K562 (cell line): Measurements from ENCODE around the gene PTPRO. TPM values are rescaled to one million over a fixed set of nuclear protein-coding genes. Genes with fewer than 3 reads are reported as not detected.

ENCODE experiments used
- ATAC-seq: fragments of 200-7000 bp; cut with Tn5 transposase; 3 replicates; pipeline ENCODE4 v1.9.1; 2020; ENCODE audit warnings: moderate library complexity
- BruUV-seq: library from RNA; stranded (reverse); fragments of 400-500 nt; replicated peaks from 2 replicates; lab custom pipeline; 2021; lab: Mats Ljungman, UMichigan
- CTCF ChIA-PET: fragments of 300-600 bp; formaldehyde crosslinking; extraction: SDS; loops from one replicate; lab custom pipeline; 2021; ENCODE audit warnings: low intra/inter-chr PET ratio; lab: Yijun Ruan, JAX
- POLR2A ChIA-PET: fragments of 300-600, 350-650 bp; sonication (Branson Sonifier 250); formaldehyde crosslinking; extraction: SDS; loops from one replicate; lab custom pipeline; 2021; ENCODE audit warnings: antibody characterized with exemption, inconsistent platforms; lab: Yijun Ruan, JAX
- DNase-seq, 4 experiments: peaks; one replicate each; pipeline versions ENCODE4 v3.0.0 to v3.0.0-alpha.2; 2011 to 2018; ENCODE audit warnings: low spot score in 3 of 4, mixed read lengths in 3 of 4; ENCODE audit errors: extremely low read depth in 1 of 4
- FAIRE-seq: peaks from 2 replicates; lab custom pipeline; 2011; peaks lifted over from hg19 to GRCh38; lab: Jason Lieb, UNC
- H2AFZ ChIP-seq: 2 replicates; pipeline ENCODE4 v1.6.0; 2011; ENCODE audit warnings: low read depth, low read length, control low read depth, inconsistent platforms
- H3K27ac ChIP-seq: fragments of 200-600 bp; 3 replicates; pipeline ENCODE4 v1.8.0; 2011; ENCODE audit warnings: low read depth, mild to moderate bottlenecking, control low read depth, inconsistent platforms, low read length, moderate library complexity, mixed read lengths; ENCODE audit errors: extremely low read depth
- H3K27me3 ChIP-seq, 2 experiments: fragments of 300-600 bp in 1 of 2; 2 replicates in 1 of 2; 3 replicates in 1 of 2; pipeline versions ENCODE4 v1.6.0 to v1.8.0; 2011; ENCODE audit warnings: inconsistent platforms in 2 of 2, low read length in 2 of 2, mild to moderate bottlenecking in 1 of 2, mixed read lengths in 1 of 2, moderate library complexity in 1 of 2; ENCODE audit not compliant: control insufficient read depth in 2 of 2, insufficient read depth in 2 of 2
- H3K36me3 ChIP-seq: fragments of 300-600 bp; 3 replicates; pipeline ENCODE4 v1.8.0; 2011; ENCODE audit warnings: mild to moderate bottlenecking, low read length, inconsistent platforms; ENCODE audit not compliant: control insufficient read depth, insufficient read depth
- H3K4me1 ChIP-seq, 2 experiments: fragments of 200-600 bp in 1 of 2; replicated peaks in 1 of 2; 2 replicates in 1 of 2; 3 replicates in 1 of 2; pipeline versions ENCODE4 v1.5.1 to v1.8.0; 2011; ENCODE audit warnings: inconsistent platforms in 2 of 2, low read length in 2 of 2, mild to moderate bottlenecking in 1 of 2, mixed read lengths in 1 of 2, moderate library complexity in 1 of 2; ENCODE audit not compliant: control insufficient read depth in 2 of 2, insufficient read depth in 2 of 2
- H3K4me2 ChIP-seq: 2 replicates; pipeline ENCODE4 v1.6.1; 2011; ENCODE audit warnings: low read length, control low read depth, inconsistent platforms, mixed read lengths; ENCODE audit not compliant: insufficient read depth
- H3K4me3 ChIP-seq: fragments of 200-600 bp; sonication (generic), shearing (Covaris generic); 2 replicates; pipeline ENCODE4 v1.5.1; 2016; ENCODE audit warnings: control low read depth, inconsistent platforms
- H3K79me2 ChIP-seq: fragments of 200-600 bp; 3 replicates; pipeline ENCODE4 v1.8.0; 2011; ENCODE audit warnings: low read length, inconsistent platforms; ENCODE audit not compliant: control insufficient read depth, insufficient read depth
- H3K9ac ChIP-seq, 2 experiments: 2 replicates each; pipeline versions ENCODE4 v1.6.0 to v1.6.1; 2011; ENCODE audit warnings: low read depth in 2 of 2, low read length in 2 of 2, control low read depth in 1 of 2, inconsistent platforms in 1 of 2, mild to moderate bottlenecking in 1 of 2, mixed read lengths in 1 of 2; ENCODE audit not compliant: insufficient read depth in 1 of 2
- H3K9me1 ChIP-seq: one replicate; pipeline ENCODE4 v1.6.0; 2011; ENCODE audit warnings: inconsistent platforms, mild to moderate bottlenecking, low read length, moderate library complexity; ENCODE audit not compliant: control insufficient read depth, insufficient read depth
- H3K9me3 ChIP-seq: replicated peaks from 2 replicates; pipeline ENCODE4 v1.5.1; 2011; ENCODE audit warnings: low read depth, low read length, inconsistent platforms; ENCODE audit not compliant: control insufficient read depth, insufficient read depth
- H4K20me1 ChIP-seq: replicated peaks from 2 replicates; pipeline ENCODE4 v1.6.1; 2011; ENCODE audit warnings: low read length, inconsistent platforms, mixed read lengths; ENCODE audit not compliant: control insufficient read depth, insufficient read depth
- CBFA2T2 ChIP-seq: fragments of 450-650 bp; conservative IDR thresholded peaks from 2 replicates; pipeline ENCODE4 v1.6.1; 2017; ENCODE audit warnings: mild to moderate bottlenecking
- CBX3 ChIP-seq, 2 experiments: IDR thresholded peaks; 1 replicate in 1 of 2; 2 replicates in 1 of 2; pipeline ENCODE4 v1.6.1; 2012; ENCODE audit warnings: inconsistent platforms in 2 of 2, low read length in 2 of 2, borderline replicate concordance in 1 of 2, control low read depth in 1 of 2
- E2F3 ChIP-seq: fragments of 250-450 bp; sonication (Bioruptor Pico); IDR thresholded peaks from 2 replicates; pipeline ENCODE4 v1.4.0; 2020; ENCODE audit warnings: mild to moderate bottlenecking
- ETV5 ChIP-seq: sonication (generic); formaldehyde crosslinking; IDR thresholded peaks from 2 replicates; pipeline ENCODE4 v1.4.0; 2020; ENCODE audit warnings: low read depth, mild to moderate bottlenecking, missing genetic modification reagents
- EZH2 ChIP-seq: IDR thresholded peaks from 2 replicates; pipeline ENCODE4 v1.6.1; 2012; ENCODE audit warnings: low read depth, mild to moderate bottlenecking, inconsistent platforms, low read length, borderline replicate concordance
- GTF2A2 ChIP-seq: IDR thresholded peaks from 2 replicates; pipeline ENCODE4 v1.6.1; 2016; ENCODE audit warnings: mild to moderate bottlenecking, missing genetic modification characterization, missing compliant biosample characterization
- HNRNPH1 ChIP-seq: fragments of 200-400 bp; formaldehyde crosslinking; optimal IDR thresholded peaks from 2 replicates; pipeline ENCODE3; 2017; ENCODE audit warnings: low read depth, mild to moderate bottlenecking, low read length, moderate library complexity
- PTRF ChIP-seq: fragments of 450-650 bp; IDR thresholded peaks from 2 replicates; pipeline ENCODE4 v1.6.1; 2016; ENCODE audit warnings: mild to moderate bottlenecking, missing genetic modification characterization, missing compliant biosample characterization
- SUPT5H ChIP-seq: fragments of 450-650 bp; IDR thresholded peaks from 2 replicates; pipeline ENCODE4 v1.6.1; 2016
- ZNF174 ChIP-seq: fragments of 250-450 bp; sonication (Bioruptor Pico); IDR thresholded peaks from 2 replicates; pipeline ENCODE4 v1.4.0; 2020; ENCODE audit warnings: mild to moderate bottlenecking
- WGBS: fragments of 100-300 bp; shearing (Covaris generic); methylation state at CpG from one replicate; pipeline ENCODE4 v1.1.6; 2016; ENCODE audit warnings: low coverage, mixed read lengths; ENCODE audit not compliant: insufficient coverage; ENCODE audit errors: missing lambda C conversion rate; 5-methylcytosine and 5-hydroxymethylcytosine counted together
- in situ Hi-C: fragments of 300-500 bp; cut with MboI; formaldehyde crosslinking; loops from 4 replicates; pipeline ENCODE4 v1.15.0; 2018; ENCODE audit warnings: inconsistent platforms, mixed read lengths
- intact Hi-C: fragments of 100-400 bp; cut with micrococcal nuclease; formaldehyde crosslinking; loops from 2 replicates; pipeline ENCODE4 v1.14.2; 2022
- polyA plus RNA-seq, 8 experiments: library from polyadenylated mRNA; depleted of rRNA in 4 of 8; stranded (reverse) in 5 of 8; unstranded in 3 of 8; fragments of >200 nt; fragmentation: Nextera tagmentation in 2 of 8; fragmentation: Illumina TruSeq in 1 of 8; extraction: Ambion mirVana in 2 of 8; extraction: Trizol in 1 of 8; gene quantifications; 2 replicates each; pipeline versions ENCODE4 v1.2.1 to v1.2.3, GENCODE V29; 2011 to 2014; ENCODE audit warnings: inconsistent platforms in 1 of 8, missing spikeins in 1 of 8
- total RNA-seq, 7 experiments: library from RNA; depleted of rRNA in 6 of 7; stranded (reverse); fragments of >200 nt in 6 of 7; fragmentation: Illumina TruSeq in 2 of 7; extraction: Trizol in 2 of 7; gene quantifications; 2 replicates each; pipeline versions ENCODE4 v1.2.1 to v1.2.3, GENCODE V29; 2011 to 2021; ENCODE audit warnings: low replicate concordance in 1 of 7
- TF ChIP-seq, protein P1 (sequence below), 3 experiments: fragments of 200-800 bp in 1 of 3; sonication (Bioruptor generic) in 1 of 3; sonication (generic) in 1 of 3; formaldehyde crosslinking in 1 of 3; IDR thresholded peaks; 2 replicates each; pipeline versions ENCODE4 v1.6.1 to v1.8.0; 2016 to 2022; ENCODE audit warnings: mild to moderate bottlenecking in 2 of 3, missing compliant biosample characterization in 2 of 3, missing genetic modification characterization in 2 of 3, missing genetic modification reagents in 1 of 3

Gene PTPRO
- total and polyA plus RNA-seq, 9 of the 15 experiments (the other 6 are each of a cell fraction or from before 2014, with no cell fraction given) = 0.22 TPM; not detected in 8

DNA sequence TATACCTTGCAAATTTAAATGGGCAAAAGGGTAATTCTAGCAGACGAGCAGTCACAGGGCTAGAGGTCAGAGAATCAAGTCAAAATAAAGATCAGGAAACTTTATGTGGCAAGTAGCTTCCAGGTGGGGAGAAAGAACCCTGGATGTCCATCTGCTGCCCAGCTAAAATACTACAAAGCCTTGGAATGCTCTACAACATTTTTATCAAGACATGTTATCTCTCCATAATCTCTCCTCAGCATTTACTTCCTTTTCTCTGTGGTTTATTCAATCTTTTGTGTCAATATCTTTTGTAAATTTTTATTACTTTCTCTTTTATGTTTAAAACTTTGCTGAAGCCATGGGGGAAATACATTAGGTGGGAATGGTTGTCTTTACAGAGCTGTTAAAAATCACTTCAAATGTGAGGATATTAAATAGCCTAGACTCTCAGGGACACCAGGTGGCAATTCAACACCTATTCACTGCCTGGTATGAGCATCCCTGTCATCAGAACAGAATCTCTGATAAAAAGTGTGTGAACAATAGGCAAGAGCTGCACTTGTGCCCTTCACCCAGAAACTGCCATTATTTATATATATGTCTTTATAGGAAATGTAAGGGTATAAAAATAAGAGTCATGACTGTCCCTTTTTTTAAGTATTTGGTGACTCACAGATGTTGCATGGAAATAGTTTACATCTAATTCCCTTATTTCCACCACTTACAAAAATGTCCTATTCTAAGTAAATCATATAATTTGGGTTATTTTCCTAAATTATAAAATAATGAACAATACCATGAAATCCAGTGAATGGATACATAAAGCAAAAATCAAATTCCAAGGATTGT is 314.0 kb downstream of the PTPRO start:
- Histone ChIP-seq H3K27me3 (no peaks in the 10 kb centered on the region), H3K4me2 (no peak overlapping the region), H3K79me2 (no peaks in the 10 kb centered on the region), H3K27ac (no peak overlapping the region), H3K9me1 (no peaks in the 10 kb centered on the region), H3K4me1 (no peaks in the 10 kb centered on the region), H3K9ac (no peak overlapping the region), H3K4me3 (no peak overlapping the region), H3K36me3 (no peaks in the 10 kb centered on the region), H3K9me3 (no peaks in the 10 kb centered on the region), H4K20me1 (no peaks in the 10 kb centered on the region), H2AFZ (no peak overlapping the region)
- no TSS peak for BruUV-seq
- FAIRE-seq (no peak), ATAC-seq (no peak), DNase-seq (no peak)
- ChIA-PET POLR2A (no interaction called here), CTCF (no interaction called here)
- WGBS = 0% methylated on average over 1 of the region's 1 CpG
- TF ChIP-seq PTRF (tag) (no peak), GTF2A2 (tag) (no peak), ZNF174 (CRISPR knock-in tag) (no peak), CBX3 (IDR thresholded peaks at IDR 0.05; ENCODE audit: borderline replicate concordance in 1 of 2, low read length in 2 of 2) (no peak), CBFA2T2 (no peak), E2F3 (CRISPR knock-in tag) (no peak), ETV5 (CRISPR knock-in tag) (no peak), SUPT5H (no peak), EZH2 (no peak), HNRNPH1 (no peak)
- TF ChIP-seq, protein P1, sequence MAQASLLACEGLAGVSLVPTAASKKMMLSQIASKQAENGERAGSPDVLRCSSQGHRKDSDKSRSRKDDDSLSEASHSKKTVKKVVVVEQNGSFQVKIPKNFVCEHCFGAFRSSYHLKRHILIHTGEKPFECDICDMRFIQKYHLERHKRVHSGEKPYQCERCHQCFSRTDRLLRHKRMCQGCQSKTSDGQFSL (CRISPR knock-in tag; IDR thresholded peaks at IDR 0.05) = no peak
- TF ChIP-seq, protein P1 (tag; IDR thresholded peaks at IDR 0.05) = no peak
- intact Hi-C loops (no loop called here), in situ Hi-C loops (no loop called here)
